ENCODE data around the gene UBE2G1.

DNA sequence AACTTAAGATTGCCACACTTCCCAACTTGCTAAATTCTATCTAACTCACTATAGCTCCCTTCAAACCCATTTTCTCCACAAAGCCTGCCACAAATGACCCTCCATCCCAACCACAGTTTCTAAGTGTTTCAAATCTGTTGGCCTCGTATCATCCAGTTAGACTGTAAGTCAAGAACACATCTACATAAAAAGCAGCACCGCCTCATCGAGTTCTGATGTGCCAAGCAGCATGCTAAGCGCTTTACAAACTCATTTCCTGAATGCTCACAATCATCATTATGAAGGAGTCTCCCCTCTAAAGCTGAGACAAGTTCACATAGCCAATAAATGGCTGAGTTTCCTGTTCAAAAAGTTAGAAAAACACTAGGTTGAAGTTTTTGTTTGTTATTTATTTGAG, 93.5 kb downstream of the UBE2G1 start:
- TF ChIP-seq POLR2AphosphoS5 (IDR thresholded peaks at IDR 0.05; ENCODE audit: low read depth, low read length) = no peak
- TF ChIP-seq, protein P1, sequence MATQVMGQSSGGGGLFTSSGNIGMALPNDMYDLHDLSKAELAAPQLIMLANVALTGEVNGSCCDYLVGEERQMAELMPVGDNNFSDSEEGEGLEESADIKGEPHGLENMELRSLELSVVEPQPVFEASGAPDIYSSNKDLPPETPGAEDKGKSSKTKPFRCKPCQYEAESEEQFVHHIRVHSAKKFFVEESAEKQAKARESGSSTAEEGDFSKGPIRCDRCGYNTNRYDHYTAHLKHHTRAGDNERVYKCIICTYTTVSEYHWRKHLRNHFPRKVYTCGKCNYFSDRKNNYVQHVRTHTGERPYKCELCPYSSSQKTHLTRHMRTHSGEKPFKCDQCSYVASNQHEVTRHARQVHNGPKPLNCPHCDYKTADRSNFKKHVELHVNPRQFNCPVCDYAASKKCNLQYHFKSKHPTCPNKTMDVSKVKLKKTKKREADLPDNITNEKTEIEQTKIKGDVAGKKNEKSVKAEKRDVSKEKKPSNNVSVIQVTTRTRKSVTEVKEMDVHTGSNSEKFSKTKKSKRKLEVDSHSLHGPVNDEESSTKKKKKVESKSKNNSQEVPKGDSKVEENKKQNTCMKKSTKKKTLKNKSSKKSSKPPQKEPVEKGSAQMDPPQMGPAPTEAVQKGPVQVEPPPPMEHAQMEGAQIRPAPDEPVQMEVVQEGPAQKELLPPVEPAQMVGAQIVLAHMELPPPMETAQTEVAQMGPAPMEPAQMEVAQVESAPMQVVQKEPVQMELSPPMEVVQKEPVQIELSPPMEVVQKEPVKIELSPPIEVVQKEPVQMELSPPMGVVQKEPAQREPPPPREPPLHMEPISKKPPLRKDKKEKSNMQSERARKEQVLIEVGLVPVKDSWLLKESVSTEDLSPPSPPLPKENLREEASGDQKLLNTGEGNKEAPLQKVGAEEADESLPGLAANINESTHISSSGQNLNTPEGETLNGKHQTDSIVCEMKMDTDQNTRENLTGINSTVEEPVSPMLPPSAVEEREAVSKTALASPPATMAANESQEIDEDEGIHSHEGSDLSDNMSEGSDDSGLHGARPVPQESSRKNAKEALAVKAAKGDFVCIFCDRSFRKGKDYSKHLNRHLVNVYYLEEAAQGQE (IDR thresholded peaks at IDR 0.05; ENCODE audit: insufficient read depth in 1 of 2, low read depth in 2 of 2, low read length in 2 of 2) = no peak
